ENCODE measurements around the gene IQCK. TPM values are rescaled to one million over a fixed set of nuclear protein-coding genes. Genes with fewer than 3 reads are reported as not detected.

Gene IQCK
- polyA plus RNA-seq, 1 experiment, result 4.5 TPM

DNA sequence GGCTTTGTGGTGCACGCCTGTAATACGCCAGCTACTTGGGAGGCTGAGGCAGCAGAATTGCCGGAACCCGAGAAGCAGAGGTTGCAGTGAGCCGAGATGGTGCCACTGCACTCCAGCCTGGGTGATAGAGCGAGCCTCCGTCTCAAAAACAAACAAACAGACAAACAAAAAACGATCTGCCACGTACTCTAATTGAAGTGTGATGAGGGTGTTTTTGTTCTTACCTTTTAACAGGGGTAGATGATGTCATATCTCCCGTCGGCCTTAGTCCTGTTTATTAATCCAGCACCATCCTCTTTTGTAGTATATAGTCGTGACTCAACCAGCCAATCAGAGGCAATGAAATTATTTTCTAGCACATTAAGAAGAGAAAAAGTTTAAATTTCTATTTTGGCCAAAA is 58.5 kb downstream of the IQCK start:
- no peaks in the 10 kb centered on the region for H3K27me3 ChIP-seq (ENCODE audit: control insufficient read depth, insufficient read depth, low read length)
- TF ChIP-seq, protein P1, sequence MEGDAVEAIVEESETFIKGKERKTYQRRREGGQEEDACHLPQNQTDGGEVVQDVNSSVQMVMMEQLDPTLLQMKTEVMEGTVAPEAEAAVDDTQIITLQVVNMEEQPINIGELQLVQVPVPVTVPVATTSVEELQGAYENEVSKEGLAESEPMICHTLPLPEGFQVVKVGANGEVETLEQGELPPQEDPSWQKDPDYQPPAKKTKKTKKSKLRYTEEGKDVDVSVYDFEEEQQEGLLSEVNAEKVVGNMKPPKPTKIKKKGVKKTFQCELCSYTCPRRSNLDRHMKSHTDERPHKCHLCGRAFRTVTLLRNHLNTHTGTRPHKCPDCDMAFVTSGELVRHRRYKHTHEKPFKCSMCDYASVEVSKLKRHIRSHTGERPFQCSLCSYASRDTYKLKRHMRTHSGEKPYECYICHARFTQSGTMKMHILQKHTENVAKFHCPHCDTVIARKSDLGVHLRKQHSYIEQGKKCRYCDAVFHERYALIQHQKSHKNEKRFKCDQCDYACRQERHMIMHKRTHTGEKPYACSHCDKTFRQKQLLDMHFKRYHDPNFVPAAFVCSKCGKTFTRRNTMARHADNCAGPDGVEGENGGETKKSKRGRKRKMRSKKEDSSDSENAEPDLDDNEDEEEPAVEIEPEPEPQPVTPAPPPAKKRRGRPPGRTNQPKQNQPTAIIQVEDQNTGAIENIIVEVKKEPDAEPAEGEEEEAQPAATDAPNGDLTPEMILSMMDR (IDR thresholded peaks at IDR 0.05; ENCODE audit: insufficient read depth, low read depth, low read length), result no peak
- POLR2A ChIA-PET, result no interaction called here
- H3K36me3 ChIP-seq (ENCODE audit: control insufficient read depth, insufficient read depth, low read length), result no peaks in the 10 kb centered on the region
- CTCF ChIA-PET, result no interaction called here
- no peak overlapping the region for H3K4me3 ChIP-seq (ENCODE audit: low read depth, low read length)
- no peak for DNase-seq (ENCODE audit: low read depth)

DNA sequence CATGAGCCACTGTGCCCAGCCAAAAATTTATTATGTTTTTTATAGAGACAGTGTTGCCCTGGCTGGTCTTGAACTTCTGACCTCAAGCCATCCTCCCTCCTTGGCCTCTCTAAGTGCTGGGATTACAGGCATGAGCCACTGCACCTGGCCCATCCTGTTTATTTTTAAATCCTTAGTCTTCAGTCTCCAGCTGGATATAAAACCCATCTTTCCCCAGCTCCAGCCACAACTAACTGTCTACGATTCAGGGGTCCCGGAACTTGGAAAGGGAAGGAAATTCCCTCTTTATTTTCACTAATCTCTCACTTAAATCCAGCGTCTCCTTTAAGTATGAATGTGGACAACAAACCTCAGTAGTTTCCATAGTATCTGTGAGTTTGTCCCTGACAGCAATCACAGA is 62.2 kb downstream of the IQCK start:
- no peak overlapping the region for H3K4me3 ChIP-seq (ENCODE audit: low read depth, low read length)
- TF ChIP-seq, protein P1 (IDR thresholded peaks at IDR 0.05; ENCODE audit: insufficient read depth, low read depth, low read length), result no peak
- ChIA-PET CTCF (no interaction called here), POLR2A (no interaction called here)
- H3K27me3 ChIP-seq (ENCODE audit: control insufficient read depth, insufficient read depth, low read length), result no peaks in the 10 kb centered on the region
- H3K36me3 ChIP-seq (ENCODE audit: control insufficient read depth, insufficient read depth, low read length), result no peaks in the 10 kb centered on the region
- DNase-seq (ENCODE audit: low read depth), result no peak

DNA sequence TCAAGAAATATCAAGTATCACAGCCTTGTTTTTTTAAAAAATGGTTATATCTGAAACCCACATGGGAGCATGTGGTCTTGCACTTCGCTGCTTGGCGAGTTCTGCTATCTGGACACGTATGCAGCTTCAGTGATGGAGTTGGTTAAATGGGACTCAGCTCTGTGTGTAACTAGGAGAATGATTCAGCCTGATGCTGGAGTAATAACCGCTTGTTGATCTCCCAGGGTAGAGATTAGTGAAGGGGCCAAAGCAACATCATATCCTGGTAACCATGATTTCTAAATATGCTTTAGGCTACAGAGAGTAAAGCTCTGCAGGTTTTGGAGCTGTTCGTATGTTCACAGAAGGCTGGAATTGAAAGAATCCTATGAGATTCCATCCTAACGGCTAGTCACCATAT is 63.2 kb downstream of the IQCK start:
- TF ChIP-seq, protein P1 (IDR thresholded peaks at IDR 0.05; ENCODE audit: insufficient read depth, low read depth, low read length), result no peak
- no peak for DNase-seq (ENCODE audit: low read depth)
- Histone ChIP-seq H3K27me3 (ENCODE audit: control insufficient read depth, insufficient read depth, low read length) (no peaks in the 10 kb centered on the region), H3K36me3 (ENCODE audit: control insufficient read depth, insufficient read depth, low read length) (no peaks in the 10 kb centered on the region), H3K4me3 (ENCODE audit: low read depth, low read length) (no peak overlapping the region)
- POLR2A ChIA-PET, result no interaction called here
- CTCF ChIA-PET, result interaction anchor here (1.2 kb wide), 1 partner anchor 10 kb away, joined by 3 read pairs; no protein-coding TSS in a partner anchor

DNA sequence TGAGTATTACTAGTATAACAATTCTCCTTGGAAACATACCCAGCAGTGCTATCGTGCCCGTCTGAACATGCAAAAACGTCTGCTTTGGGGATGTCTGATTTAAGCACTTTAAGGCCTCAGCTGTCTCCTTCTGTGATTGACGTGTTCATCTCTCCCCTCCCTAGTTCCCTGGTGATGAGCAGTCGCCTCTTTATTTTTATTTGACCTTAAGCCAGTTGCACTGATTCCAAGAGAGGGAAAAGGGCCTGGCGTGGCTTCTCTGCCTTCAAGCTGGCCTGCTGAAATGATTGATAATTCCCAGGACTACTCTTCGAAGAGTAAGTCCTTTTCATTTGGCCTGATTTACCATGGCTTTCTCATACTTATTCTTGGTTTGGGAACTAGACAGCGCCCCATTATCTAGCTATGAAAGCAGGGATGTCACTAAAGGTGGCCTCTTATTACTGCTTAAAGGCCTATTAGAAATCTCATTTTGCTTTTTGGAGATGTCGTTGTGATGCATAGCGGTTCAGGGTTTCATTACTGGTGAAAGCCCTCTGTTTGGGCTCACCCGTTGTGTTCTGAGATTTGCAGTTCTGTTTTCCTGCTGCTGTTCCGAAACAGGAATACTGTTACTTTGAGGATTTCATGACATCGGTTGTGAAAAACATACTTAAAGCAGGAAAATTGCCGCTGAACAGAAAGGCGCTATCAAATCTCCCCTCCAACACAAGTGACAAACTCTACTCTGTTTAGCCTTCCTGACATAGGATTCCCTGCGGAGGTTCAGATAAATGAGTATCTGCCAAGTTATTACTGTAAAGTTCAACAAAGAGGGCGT is 65.5 kb downstream of the IQCK start:
- ChIA-PET POLR2A (no interaction called here), CTCF (interaction anchor here (0.8 kb wide), 1 partner anchor 8 kb away, joined by 3 read pairs; no protein-coding TSS in a partner anchor)
- DNase-seq (ENCODE audit: low read depth), result no peak
- Histone ChIP-seq H3K4me3 (ENCODE audit: low read depth, low read length) (no peak overlapping the region), H3K27me3 (ENCODE audit: control insufficient read depth, insufficient read depth, low read length) (no peaks in the 10 kb centered on the region), H3K36me3 (ENCODE audit: control insufficient read depth, insufficient read depth, low read length) (no peaks in the 10 kb centered on the region)
- TF ChIP-seq, protein P1 (IDR thresholded peaks at IDR 0.05; ENCODE audit: insufficient read depth, low read depth, low read length), result no peak

DNA sequence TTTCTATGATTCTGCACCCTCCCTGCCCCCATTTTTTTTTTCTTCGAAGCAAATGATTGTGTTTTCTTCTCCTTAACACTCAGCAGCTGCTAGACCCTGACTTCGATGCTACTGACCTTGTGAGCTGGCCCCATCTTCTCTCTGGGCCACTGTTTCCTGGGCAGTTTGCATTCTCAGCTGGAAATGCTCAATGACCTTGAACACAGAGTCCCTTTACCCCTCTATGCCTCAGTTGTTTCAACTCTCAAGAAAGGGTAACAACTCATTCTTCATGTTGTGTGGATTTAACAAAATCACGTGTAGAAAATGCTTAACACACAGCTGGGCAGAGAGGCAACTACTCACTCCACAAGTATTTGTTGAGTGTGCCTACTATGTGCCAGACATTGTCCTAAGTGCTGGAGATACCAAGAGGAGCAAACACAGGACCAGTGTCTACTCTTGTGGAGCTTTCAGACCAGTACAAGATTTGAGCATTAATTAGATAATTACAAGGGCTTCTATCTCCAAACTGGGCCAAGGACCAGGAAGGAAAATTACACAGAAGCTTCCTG is 66.2 kb downstream of the IQCK start:
- CTCF ChIA-PET, result interaction anchor here (0.8 kb wide), 1 partner anchor 9 kb away, joined by 3 read pairs; no protein-coding TSS in a partner anchor
- no peak overlapping the region for H3K4me3 ChIP-seq (ENCODE audit: low read depth, low read length)
- no peaks in the 10 kb centered on the region for H3K36me3 ChIP-seq (ENCODE audit: control insufficient read depth, insufficient read depth, low read length)
- POLR2A ChIA-PET, result no interaction called here
- H3K27me3 ChIP-seq (ENCODE audit: control insufficient read depth, insufficient read depth, low read length), result no peaks in the 10 kb centered on the region
- TF ChIP-seq, protein P1 (IDR thresholded peaks at IDR 0.05; ENCODE audit: insufficient read depth, low read depth, low read length), result no peak
- DNase-seq (ENCODE audit: low read depth), result no peak

Data from BJ (cell line).